ENCODE results near the gene LDLRAD3. TPM values are rescaled to one million over a fixed set of nuclear protein-coding genes. Genes with fewer than 3 reads are reported as not detected.
"Not testable (repeated sequence)": the region's sequence is repeated elsewhere in the genome, so short reads cannot be mapped to it uniquely, and the experiment has no call there.

Gene LDLRAD3
- total and polyA plus RNA-seq, 11 donors = 1.1 to 7.7 (median 2.6) TPM

DNA sequence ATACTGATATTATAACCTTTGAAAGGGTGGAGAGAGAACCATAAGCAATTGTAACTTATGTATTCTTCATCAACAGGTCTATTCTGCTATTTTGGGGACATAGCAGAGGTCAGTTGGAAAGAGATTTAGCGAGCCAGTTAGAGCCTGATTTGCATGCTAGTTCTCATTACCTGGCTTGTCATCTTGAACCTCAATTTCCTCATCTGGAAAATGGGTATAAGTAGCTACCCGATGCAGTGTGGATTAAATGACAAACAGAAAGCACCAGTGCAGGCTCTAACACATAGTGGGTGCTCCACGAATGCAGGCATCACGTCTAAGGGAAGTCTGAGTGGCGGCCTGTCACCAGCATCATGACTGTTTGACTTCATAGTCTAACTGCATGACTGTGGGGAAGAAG is 67.7 kb downstream of the LDLRAD3 start:
- TF ChIP-seq, protein P1, sequence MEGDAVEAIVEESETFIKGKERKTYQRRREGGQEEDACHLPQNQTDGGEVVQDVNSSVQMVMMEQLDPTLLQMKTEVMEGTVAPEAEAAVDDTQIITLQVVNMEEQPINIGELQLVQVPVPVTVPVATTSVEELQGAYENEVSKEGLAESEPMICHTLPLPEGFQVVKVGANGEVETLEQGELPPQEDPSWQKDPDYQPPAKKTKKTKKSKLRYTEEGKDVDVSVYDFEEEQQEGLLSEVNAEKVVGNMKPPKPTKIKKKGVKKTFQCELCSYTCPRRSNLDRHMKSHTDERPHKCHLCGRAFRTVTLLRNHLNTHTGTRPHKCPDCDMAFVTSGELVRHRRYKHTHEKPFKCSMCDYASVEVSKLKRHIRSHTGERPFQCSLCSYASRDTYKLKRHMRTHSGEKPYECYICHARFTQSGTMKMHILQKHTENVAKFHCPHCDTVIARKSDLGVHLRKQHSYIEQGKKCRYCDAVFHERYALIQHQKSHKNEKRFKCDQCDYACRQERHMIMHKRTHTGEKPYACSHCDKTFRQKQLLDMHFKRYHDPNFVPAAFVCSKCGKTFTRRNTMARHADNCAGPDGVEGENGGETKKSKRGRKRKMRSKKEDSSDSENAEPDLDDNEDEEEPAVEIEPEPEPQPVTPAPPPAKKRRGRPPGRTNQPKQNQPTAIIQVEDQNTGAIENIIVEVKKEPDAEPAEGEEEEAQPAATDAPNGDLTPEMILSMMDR (IDR thresholded peaks at IDR 0.05) = no peak
- no peak for TF ChIP-seq POLR2A (IDR thresholded peaks at IDR 0.05)
- H3K4me3 ChIP-seq = no peak overlapping the region
- intact Hi-C loops (cut with DNase I) = no loop called here
- H3K27me3 ChIP-seq = no peaks in the 10 kb centered on the region
- peaks cover 0 to 59% (median 22%) of the 10 kb centered on the region in 12 donors for H3K4me1 ChIP-seq
- no peak for DNase-seq
- no peaks in the 10 kb centered on the region for H3K36me3 ChIP-seq
- 88 to 94% (median 92%) methylated on average over 5 of the region's 5 CpGs for WGBS, 4 donors
- H3K9me3 ChIP-seq = no peaks in the 10 kb centered on the region
- no peak for ATAC-seq
- peak overlapping the region in 1 of 12 donors; percentile 17 for H3K27ac ChIP-seq

DNA sequence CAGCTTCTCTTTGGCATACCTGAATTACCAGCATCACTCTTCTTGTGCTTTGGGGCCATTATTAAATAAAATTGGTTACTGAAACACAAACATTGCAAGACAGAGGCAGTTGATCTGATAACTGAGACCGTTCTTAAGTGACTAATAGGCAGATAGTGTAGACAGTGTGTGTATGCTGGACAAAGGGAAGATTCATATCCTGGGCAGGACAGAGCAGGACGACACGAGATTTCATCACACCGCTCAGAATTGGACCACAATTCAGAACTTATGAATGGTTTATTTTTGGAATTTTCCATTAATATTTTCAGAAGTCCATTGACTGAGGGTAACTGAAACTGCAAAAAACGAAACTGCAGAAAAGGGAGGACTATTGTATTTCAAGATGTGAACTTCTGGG is 68.6 kb downstream of the LDLRAD3 start:
- Histone ChIP-seq H3K4me1 (peaks cover 0 to 61% (median 22%) of the 10 kb centered on the region in 12 donors), H3K36me3 (no peaks in the 10 kb centered on the region), H3K9me3 (no peaks in the 10 kb centered on the region), H3K27ac (peak overlapping the region in 10 of 12 donors; percentile 1 to 51 (median 24)), H3K27me3 (no peaks in the 10 kb centered on the region), H3K4me3 (no peak overlapping the region)
- TF ChIP-seq, protein P1 (IDR thresholded peaks at IDR 0.05) = no peak
- no peak for TF ChIP-seq POLR2A (IDR thresholded peaks at IDR 0.05)
- intact Hi-C loops (cut with DNase I) = no loop called here
- DNase-seq (no peak), ATAC-seq (peak in 3 of 4 donors; percentile 64 to 73 (median 67))
- WGBS, 4 donors = 56 to 74% (median 62%) methylated on average over 5 of the region's 5 CpGs

DNA sequence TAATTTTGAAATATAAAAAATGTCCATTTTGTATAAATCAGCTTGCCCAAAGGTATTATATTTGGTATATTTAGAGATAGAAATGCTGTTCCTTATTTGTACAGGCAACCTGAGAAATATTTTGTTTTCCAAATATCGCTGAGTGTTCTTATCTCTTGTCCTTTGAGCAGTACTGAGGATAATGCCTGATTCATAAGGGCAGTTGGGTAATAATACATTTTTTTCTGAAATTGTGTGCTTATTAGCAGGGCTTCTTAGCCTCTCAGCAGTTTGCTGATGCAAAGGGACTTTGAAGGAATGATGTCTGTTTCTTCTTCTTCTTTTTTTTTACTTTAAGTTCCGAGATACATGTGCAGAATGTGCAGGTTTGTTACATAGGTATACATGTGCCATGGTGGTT is 69.1 kb downstream of the LDLRAD3 start:
- no peaks in the 10 kb centered on the region for H3K27me3 ChIP-seq
- WGBS, 4 donors = 75 to 85% (median 79%) methylated on average over 2 of the region's 2 CpGs
- no peak overlapping the region for H3K4me3 ChIP-seq
- TF ChIP-seq, protein P1 (IDR thresholded peaks at IDR 0.05) = no peak
- no peak for TF ChIP-seq POLR2A (IDR thresholded peaks at IDR 0.05)
- DNase-seq (no peak), ATAC-seq (peak in 2 of 4 donors; percentile 47 to 71)
- H3K36me3 ChIP-seq = no peaks in the 10 kb centered on the region
- peaks cover 0 to 60% (median 21%) of the 10 kb centered on the region in 12 donors for H3K4me1 ChIP-seq
- peak overlapping the region in 10 of 12 donors; percentile 1 to 51 (median 24) for H3K27ac ChIP-seq
- no peaks in the 10 kb centered on the region for H3K9me3 ChIP-seq
- intact Hi-C loops (cut with DNase I) = no loop called here

DNA sequence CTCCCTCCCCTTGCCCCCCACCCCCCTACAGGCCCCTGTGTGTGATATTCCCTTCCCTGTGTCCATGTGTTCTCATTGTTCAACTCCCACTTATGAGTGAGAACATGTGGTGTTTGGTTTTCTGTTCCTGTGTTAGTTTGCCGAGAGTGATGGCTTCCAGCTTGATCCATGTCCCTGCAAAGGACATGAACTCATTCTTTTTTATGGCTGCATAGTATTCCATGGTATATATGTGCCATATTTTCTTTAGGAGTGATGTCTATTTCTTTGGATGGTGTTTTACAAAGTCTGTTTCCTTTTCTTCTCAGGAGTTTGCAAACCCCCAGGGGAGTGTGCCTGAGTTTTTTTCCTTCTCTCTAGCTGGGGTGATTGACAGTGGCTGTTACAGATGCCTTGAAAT is 69.6 kb downstream of the LDLRAD3 start:
- ATAC-seq; intact Hi-C loops (cut with DNase I): not testable (repeated sequence)
- WGBS, 4 donors = 75 to 84% (median 82%) methylated on average over 1 of the region's 1 CpG

More for the DNA sequence above, 69.6 kb downstream of the LDLRAD3 start:
- not testable (repeated sequence) for DNase-seq, H3K36me3 ChIP-seq, H3K9me3 ChIP-seq, H3K27me3 ChIP-seq, H3K4me3 ChIP-seq
- peaks cover 0 to 55% (median 18%) of the 10 kb centered on the region in 12 donors for H3K4me1 ChIP-seq
- peak overlapping the region in 5 of 12 donors; percentile 6 to 51 (median 27) for H3K27ac ChIP-seq
